H1 (cell line): ENCODE measurements around the gene NT5C1A. TPM values are rescaled to one million over a fixed set of nuclear protein-coding genes. Genes with fewer than 3 reads are reported as not detected.

ENCODE experiments used
- BACH1 ChIP-seq: IDR thresholded peaks from 2 replicates; pipeline ENCODE4 v1.6.1; 2012; ENCODE audit warnings: low read length, improper control_type of control experiment
- CHD2 ChIP-seq: IDR thresholded peaks from 2 replicates; pipeline ENCODE4 v1.6.1; 2012; ENCODE audit warnings: low read length, improper control_type of control experiment
- EGR1 ChIP-seq: IDR thresholded peaks from 2 replicates; pipeline ENCODE4 v1.6.1; 2011; ENCODE audit warnings: low read depth, low read length, borderline replicate concordance
- PHF8 ChIP-seq: fragments of 200-600 bp; sonication (generic); conservative IDR thresholded peaks from 2 replicates; pipeline ENCODE4 v1.7.1; 2012; ENCODE audit warnings: low read depth, mild to moderate bottlenecking, inconsistent platforms, low read length, moderate library complexity
- polyA plus RNA-seq, 7 experiments: library from polyadenylated mRNA; depleted of rRNA in 3 of 7; stranded (reverse) in 5 of 7; unstranded in 2 of 7; fragments of >200 nt in 5 of 7; fragments of 200-250 nt in 2 of 7; gene quantifications; 1 replicate in 5 of 7; 2 replicates in 1 of 7; 4 replicates in 1 of 7; pipeline versions ENCODE4 v1.2.1 to v1.2.3, GENCODE V29; 2011 to 2013; ENCODE audit warnings: missing spikeins in 2 of 7, mixed read lengths in 2 of 7
- total RNA-seq: library from RNA; stranded (reverse); fragmentation: NEBNext Ultra II Directional; extraction: Animal tissue kit (Norgen Biotek cat#: 25700); gene quantifications from 2 replicates; pipeline ENCODE4 v1.2.1, GENCODE V29; 2021

The NT5C1A gene
- total and polyA plus RNA-seq, 2 of the 8 experiments (the other 6 are each of a cell fraction or from before 2014, with no cell fraction given) = not detected

GRCh38 chr1:39656391-39656790, 15.5 kb downstream of the NT5C1A start (continued):
- no peak for TF ChIP-seq EGR1
- TF ChIP-seq CHD2 = no peak
- TF ChIP-seq BACH1 = no peak
- TF ChIP-seq PHF8 = no peak
- TF ChIP-seq, all 59 proteins: peak for 0
